Measurements from ENCODE around the gene PHF12. TPM values are rescaled to one million over a fixed set of nuclear protein-coding genes. Genes with fewer than 3 reads are reported as not detected.
A peak's percentile ranks its signal among the peaks of the same experiment; 100 is the strongest.

PHF12 gene
- total and polyA plus RNA-seq, 2 of the 13 experiments (the other 11 are each of a cell fraction or from before 2014, with no cell fraction given) = 9.8 to 17.1 TPM

GRCh38 chr17:28968914-28969295 is 17.6 kb upstream of the PHF12 start (continued):
- TF ChIP-seq SKIL (CRISPR knock-in tag; IDR thresholded peaks at IDR 0.05; ENCODE audit: borderline replicate concordance) = peak; percentile 29; the same call in 1 of the 2 replicates
- TF ChIP-seq, protein P1, sequence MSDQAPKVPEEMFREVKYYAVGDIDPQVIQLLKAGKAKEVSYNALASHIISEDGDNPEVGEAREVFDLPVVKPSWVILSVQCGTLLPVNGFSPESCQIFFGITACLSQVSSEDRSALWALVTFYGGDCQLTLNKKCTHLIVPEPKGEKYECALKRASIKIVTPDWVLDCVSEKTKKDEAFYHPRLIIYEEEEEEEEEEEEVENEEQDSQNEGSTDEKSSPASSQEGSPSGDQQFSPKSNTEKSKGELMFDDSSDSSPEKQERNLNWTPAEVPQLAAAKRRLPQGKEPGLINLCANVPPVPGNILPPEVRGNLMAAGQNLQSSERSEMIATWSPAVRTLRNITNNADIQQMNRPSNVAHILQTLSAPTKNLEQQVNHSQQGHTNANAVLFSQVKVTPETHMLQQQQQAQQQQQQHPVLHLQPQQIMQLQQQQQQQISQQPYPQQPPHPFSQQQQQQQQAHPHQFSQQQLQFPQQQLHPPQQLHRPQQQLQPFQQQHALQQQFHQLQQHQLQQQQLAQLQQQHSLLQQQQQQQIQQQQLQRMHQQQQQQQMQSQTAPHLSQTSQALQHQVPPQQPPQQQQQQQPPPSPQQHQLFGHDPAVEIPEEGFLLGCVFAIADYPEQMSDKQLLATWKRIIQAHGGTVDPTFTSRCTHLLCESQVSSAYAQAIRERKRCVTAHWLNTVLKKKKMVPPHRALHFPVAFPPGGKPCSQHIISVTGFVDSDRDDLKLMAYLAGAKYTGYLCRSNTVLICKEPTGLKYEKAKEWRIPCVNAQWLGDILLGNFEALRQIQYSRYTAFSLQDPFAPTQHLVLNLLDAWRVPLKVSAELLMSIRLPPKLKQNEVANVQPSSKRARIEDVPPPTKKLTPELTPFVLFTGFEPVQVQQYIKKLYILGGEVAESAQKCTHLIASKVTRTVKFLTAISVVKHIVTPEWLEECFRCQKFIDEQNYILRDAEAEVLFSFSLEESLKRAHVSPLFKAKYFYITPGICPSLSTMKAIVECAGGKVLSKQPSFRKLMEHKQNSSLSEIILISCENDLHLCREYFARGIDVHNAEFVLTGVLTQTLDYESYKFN (CRISPR knock-in tag; conservative IDR thresholded peaks at IDR 0.05) = no peak
- TF ChIP-seq PHF8 (CRISPR knock-in tag; IDR thresholded peaks at IDR 0.05) = no peak
- peak; percentile 12; the same call in 1 of the 3 replicates for TF ChIP-seq MXI1 (IDR thresholded peaks at IDR 0.05; ENCODE audit: borderline replicate concordance, low read depth, low read length)
- no peak for TF ChIP-seq ZIK1 (CRISPR knock-in tag; IDR thresholded peaks at IDR 0.05; ENCODE audit: borderline replicate concordance, low read depth)
- no peak for TF ChIP-seq PHF5A (CRISPR knock-in tag; IDR thresholded peaks at IDR 0.05; ENCODE audit: low read depth, unreplicated experiment)
- no peak for TF ChIP-seq SOX6 (IDR thresholded peaks at IDR 0.05)
- TF ChIP-seq SOX6 (CRISPR knock-in tag; IDR thresholded peaks at IDR 0.05) = 0 out of 2 replicates have a peak, but pooled peaks have one; percentile 21
- TF ChIP-seq BRCA1 (CRISPR knock-in tag; IDR thresholded peaks at IDR 0.05) = no peak
- TF ChIP-seq ZNF530 (CRISPR knock-in tag; IDR thresholded peaks at IDR 0.05; ENCODE audit: low read depth) = no peak
